GM18508 (cell line): ENCODE measurements around the gene GPR3.

Experiments used
- ATAC-seq: cut with Tn5 transposase; IDR thresholded peaks from one replicate; pipeline ENCODE4 v1.9.1; 2021; ENCODE audit warnings: moderate number of reproducible peaks; ENCODE audit not compliant: insufficient read depth, unreplicated experiment

The GPR3 gene

DNA sequence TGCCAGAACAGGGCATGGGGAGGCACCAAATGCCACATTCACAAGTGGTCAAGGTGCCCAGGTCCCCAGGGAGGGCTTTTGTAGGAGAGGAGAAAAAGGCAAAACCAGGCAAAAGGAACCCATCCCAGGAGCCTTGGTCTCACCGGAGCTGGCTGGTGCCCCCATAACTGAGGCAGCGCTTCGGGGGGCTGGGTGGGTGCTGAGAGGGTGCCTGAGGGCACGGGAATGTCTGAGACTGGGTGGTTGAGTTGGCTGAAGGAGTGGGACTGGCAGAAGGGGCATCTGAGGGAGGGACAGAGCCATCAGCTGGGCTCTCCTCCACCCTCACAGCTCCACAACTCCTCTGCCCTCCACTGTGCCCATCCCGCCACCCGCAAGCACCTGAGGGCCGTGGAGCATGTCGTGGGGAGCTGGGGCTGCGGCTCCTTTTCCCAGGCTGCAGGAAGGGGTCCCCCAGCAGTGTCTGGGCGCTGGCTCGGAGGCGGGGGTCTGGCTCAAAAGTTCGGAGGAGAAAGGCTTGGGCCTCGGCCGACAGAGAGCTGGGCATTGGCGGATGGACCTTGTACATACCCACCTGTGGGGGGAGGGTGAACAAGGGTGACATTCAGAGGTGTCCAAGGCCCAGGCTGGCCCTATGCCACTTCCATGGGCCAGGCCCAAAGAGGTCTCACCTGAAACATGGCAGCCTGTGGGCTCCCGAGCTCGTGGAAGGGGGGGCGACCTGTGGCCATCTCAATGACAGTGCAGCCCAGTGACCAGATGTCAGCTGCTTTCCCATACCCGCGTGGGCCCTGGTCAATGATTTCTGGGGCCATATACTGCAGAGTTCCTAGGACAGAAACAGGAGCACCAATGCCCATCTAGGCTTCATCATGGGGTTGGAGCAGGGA lies 34.1 kb upstream of the GPR3 start:
- no peak for ATAC-seq

DNA sequence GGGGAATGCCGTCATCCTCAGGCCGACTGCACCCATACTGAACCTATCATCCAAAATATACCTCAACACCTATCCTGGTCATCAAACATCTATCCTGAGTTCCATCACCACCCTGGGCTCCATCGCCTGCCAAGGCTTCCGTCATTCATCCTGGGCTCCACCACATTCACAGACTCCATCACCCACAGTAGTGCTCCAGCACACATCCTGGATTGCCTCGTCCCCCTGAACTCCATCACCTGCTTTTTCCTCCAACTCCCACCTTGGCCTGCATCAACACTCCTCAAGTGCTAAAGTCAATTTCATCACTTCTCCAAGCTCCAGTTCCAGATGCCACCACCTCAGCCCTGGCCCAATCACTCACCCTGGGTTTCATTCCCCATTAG lies 33.5 kb upstream of the GPR3 start:
- ATAC-seq, result no peak

- no peak for ATAC-seq
These were observed 32.6 kb upstream of the GPR3 start for GRCh38 chr1:27359822-27360158.

DNA sequence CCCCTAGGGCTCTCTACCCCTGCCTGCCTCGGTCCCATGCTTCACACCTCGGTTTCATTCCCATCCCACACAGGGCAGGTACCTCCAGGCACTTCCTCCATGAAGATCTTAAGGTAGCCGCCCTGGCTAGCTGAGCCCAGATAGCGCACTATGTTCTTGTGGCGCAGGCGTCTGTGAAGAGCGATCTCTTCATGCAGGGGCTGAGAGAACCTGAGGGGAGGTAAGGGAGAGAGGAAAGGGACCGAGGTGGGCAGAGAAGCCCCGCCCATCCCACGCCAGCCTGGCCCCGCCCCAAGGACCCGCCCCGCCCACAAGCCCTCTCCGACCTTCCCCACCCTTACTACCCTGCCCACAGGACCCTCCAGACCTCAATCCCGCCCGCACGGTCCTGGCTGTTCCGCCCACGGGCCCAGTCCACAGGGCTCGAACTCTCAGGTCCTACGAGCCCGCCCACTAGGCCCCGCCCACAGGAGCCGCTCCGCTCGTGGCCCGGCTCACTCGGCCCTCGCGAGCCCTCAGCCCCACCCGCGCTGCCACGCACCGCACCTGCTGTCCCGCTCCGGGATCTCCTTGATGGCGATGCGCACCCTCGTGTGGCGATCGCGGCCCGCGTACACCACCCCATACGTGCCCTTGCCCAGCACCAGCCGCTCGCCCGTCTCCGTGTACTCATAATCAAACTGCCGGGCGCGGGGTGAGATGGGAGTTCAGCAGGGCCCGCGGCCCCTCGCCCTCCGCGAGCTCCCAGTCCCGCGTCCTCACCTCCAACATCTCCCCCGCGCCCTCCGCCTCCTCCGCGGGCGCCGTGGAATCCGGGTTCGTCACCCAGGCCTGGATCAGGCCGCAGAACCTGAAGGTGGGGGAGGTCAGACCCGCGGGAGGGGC lies 32.0 kb upstream of the GPR3 start:
- no peak for ATAC-seq

- ATAC-seq, result no peak
These were observed 31.4 kb upstream of the GPR3 start for GRCh38 chr1:27361044-27361402.

- no peak for ATAC-seq
These were observed 30.9 kb upstream of the GPR3 start for GRCh38 chr1:27361553-27361952.

GRCh38 chr1:27363766-27364695 lies 28.4 kb upstream of the GPR3 start:
- no peak for ATAC-seq

- no peak for ATAC-seq
These were observed 27.6 kb upstream of the GPR3 start for GRCh38 chr1:27364696-27365371.

DNA sequence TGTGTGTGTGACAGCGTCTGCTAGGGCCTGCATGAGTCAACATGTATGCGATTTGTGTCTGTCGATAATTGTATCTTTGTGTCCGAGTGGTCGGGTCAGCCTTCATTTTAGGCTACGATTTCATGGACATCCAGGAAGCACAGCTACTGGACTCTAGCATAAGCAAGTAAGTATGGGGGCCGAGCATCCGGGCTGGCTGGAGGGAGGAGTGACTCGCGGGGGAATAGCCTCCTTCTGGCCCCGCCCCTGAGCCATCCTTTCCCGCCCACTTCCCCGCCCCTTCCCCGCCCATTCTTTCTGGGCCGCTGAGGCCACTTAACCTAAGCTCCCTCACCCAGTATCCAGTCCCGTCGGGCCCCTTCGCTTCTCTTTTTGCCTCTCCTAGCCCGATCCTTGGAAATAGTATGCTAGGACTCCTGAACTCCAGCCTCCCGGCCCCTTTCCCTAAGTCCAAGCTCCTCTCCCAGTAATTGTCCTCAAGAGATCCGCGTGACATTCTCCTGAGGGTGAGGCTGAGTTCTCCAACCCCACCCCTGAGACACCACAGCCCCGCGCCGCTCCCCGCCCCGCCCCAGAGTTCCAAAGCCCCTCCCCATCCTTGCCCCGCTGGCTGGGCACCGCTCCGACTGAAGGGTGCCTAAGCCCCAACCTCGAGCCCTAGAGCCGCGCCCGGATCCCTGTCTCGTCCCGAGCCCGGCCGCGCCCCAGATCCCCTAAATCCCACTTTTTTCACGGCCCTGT lies 26.9 kb upstream of the GPR3 start:
- no peak for ATAC-seq

GRCh38 chr1:27366113-27366410 lies 26.4 kb upstream of the GPR3 start:
- ATAC-seq, result no peak

GRCh38 chr1:27366411-27367159 lies 25.8 kb upstream of the GPR3 start, which contains the start of gene MAP3K6:
Gene MAP3K6, minus strand, starts transcription at chr1:27366961. Its CDS starts 364 bp downstream, at chr1:27366597.
- ATAC-seq, result no peak

- ATAC-seq, result no peak
These were observed 25.2 kb upstream of the GPR3 start for GRCh38 chr1:27367160-27367650.

DNA sequence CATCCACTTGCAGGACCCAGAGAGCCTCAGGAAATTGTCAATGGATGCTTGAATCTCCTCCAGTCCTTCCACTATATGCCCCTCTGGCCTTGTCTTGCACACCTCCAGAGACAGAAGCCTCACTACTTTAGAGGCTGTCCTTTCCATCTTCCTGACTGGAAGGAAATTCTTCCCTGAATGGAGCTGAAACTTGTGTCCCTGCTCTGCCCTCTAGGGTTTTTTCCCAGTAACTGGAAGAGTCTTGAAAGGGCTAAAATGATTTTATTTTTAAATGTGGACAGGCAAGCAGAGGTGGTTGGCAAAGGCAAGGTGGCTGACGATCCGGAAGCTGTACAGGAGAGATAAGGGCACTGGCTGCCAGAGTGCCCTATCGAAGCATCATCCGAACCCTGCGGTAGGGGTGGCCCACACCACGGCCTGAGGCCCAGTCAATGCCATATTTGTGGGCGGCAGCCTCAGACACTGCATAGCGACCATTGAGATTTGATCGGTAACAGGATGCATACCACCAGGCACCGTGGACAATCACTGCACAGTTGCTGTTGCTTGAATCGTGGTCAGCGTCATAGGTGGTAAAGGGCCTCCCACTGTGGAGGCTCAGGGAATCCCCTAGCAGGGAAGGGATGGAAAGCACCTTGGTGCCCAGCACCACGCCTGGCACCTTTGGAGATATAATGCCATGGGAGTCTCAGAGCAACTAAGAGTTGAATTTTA lies 23.4 kb upstream of the GPR3 start:
- ATAC-seq, result no peak

DNA sequence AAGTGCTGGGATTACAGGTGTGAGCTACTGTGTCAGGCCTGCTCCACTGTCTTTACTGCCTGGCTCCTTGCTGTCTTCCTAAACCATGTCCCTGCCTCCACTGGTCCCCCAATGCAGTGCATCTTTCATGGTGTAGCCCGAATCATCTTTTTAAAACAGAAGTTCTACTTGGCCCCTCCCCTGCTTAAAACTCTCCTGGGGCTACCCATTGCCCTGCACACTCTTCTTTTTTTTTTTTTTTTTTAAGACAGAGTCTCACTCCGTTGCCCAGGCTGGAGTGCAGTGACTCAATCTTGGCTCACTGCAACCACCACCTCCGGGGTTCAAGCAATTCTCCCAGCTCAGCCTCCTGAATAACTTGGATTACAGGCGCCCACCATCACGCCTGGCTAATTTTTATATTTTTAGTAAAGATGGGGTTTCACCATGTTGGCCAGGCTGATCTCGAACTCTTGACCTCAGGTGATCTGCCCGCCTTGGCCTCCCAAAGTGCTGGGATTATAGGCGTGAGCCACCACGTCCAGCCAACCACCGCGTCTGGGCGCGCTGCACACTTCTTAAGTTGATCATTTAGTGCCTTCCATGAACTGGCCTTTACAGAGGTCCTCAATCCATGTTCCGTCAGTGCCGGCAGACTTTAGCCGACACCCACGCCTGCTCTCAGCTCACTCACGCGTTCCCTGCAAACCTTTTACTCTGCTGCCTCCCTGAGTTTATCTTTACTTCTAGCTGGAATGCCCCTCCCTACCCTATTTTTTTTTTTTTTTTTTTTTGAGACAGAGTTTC lies 20.2 kb upstream of the GPR3 start:
- ATAC-seq, result no peak

GRCh38 chr1:27372808-27373690 lies 19.4 kb upstream of the GPR3 start:
- ATAC-seq, result no peak
